GM21447 (cell line): ENCODE data around the gene IRF8.
"Not testable (repeated sequence)": the region's sequence is repeated elsewhere in the genome, so short reads cannot be mapped to it uniquely, and the experiment has no call there.

Experiments
- ATAC-seq: cut with Tn5 transposase; IDR thresholded peaks from one replicate; pipeline ENCODE4 v1.9.1; 2021; ENCODE audit not compliant: unreplicated experiment

Gene IRF8

DNA sequence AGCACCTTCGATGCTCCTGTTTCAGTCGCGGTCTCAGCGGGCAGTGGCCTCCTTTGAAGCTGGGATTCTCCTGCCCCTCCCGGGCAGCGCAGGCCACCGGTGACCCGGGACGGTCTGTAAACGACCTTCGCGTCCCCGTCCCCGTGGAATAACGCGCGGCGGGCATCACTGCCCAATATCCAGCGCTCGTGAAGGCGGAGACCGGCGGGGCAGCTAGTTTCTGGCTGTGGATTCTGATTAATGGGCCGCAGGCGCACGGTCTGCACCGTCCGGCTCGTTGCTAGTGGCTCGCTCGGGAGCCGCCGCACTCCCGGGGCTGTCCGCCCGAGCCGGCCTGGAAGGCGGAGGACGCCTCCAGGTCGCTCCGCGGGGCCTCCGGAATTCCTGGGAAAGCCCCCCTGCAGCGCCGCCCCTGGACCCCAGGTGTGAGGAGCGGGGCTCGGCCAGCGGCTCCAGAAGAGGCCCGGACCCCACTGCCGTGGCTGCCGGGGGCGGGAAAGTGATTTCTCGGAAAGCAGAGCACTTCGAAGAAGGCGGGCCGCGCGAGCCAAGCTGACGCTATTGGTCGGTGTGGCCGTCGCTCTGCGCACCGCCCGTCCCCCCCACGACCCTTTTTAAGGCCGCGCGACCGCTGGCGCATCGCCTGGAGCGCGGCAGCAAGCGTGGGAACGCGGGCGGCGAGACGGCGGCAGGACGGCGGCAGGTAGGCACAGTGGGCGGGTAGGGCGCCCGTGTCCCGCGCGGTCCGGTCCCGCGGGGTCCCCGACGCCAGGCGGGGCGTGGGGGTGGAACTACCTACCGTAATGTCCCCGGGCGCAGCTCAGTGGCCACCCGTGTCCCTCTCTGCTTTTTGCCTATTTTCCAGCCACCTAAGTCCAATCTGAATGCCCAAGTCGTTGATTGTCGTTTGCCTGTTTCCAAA lies at the start of gene IRF8:
Gene IRF8, plus strand, starts transcription at position 642 of the 922 bp plus-strand sequence. CDS start 3,854 bp downstream, outside the sequence.
- ATAC-seq, result peak; percentile 33

GRCh38 chr16:85849388-85849787 lies 49.6 kb upstream of the IRF8 start:
- ATAC-seq, result no peak

- no peak for ATAC-seq
These were observed 48.5 kb upstream of the IRF8 start for GRCh38 chr16:85850344-85850880.

- ATAC-seq, result no peak
These were observed 47.8 kb upstream of the IRF8 start for GRCh38 chr16:85851034-85851785.

GRCh38 chr16:85853547-85854545 lies 45.1 kb upstream of the IRF8 start:
- ATAC-seq, result no peak

GRCh38 chr16:85854935-85855334 lies 44.0 kb upstream of the IRF8 start:
- no peak for ATAC-seq

GRCh38 chr16:85856079-85856478 lies 42.9 kb upstream of the IRF8 start:
- no peak for ATAC-seq

GRCh38 chr16:85856585-85856984 lies 42.4 kb upstream of the IRF8 start:
- ATAC-seq, result no peak

- ATAC-seq, result no peak
These were observed 41.6 kb upstream of the IRF8 start for GRCh38 chr16:85857406-85857805.

- not testable (repeated sequence) for ATAC-seq
These were observed 40.4 kb upstream of the IRF8 start for GRCh38 chr16:85858571-85858970.

DNA sequence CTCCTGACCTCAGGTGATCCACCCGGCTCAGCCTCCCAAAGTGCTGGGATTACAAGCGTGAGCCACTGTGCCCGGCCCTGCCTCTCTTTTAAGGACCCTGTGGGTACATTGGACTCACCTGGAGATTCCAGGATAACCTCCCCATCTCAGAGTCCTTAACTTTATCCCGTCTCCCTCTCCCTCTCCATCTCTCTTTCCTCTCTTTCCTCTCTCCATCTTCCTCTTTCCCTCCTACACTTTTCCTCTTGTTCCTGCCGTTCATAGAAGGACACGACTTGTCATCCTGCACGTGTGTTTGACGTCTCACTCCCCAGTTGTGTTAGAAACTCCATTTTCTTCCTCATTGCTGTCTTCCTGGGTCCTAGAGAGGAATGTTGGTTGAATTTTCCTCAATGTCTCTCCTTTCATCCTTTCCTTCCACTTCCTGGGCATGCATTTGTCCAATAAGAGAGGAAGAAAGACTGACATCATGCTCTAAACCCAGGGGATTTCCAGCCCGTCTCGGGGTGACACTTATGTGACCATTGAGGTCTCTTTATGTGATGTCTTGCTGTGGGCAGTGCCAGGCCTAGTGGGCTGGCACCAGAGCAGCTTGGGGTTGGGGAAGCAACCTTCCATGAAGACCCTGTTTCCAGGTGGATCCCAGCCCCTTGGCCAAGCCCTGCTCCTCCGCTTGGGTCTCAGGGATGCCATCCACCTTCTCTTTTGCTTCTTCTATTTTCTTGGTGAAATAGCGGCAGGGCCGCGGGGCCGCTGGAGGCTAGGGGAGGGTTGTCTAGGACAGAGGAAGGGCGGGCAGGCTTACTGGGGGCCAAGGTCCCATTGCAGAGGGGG lies 39.8 kb upstream of the IRF8 start:
- no peak for ATAC-seq

GRCh38 chr16:85859818-85860125 lies 39.2 kb upstream of the IRF8 start:
- no peak for ATAC-seq

- ATAC-seq, result no peak
These were observed 38.4 kb upstream of the IRF8 start for GRCh38 chr16:85860413-85861094.

DNA sequence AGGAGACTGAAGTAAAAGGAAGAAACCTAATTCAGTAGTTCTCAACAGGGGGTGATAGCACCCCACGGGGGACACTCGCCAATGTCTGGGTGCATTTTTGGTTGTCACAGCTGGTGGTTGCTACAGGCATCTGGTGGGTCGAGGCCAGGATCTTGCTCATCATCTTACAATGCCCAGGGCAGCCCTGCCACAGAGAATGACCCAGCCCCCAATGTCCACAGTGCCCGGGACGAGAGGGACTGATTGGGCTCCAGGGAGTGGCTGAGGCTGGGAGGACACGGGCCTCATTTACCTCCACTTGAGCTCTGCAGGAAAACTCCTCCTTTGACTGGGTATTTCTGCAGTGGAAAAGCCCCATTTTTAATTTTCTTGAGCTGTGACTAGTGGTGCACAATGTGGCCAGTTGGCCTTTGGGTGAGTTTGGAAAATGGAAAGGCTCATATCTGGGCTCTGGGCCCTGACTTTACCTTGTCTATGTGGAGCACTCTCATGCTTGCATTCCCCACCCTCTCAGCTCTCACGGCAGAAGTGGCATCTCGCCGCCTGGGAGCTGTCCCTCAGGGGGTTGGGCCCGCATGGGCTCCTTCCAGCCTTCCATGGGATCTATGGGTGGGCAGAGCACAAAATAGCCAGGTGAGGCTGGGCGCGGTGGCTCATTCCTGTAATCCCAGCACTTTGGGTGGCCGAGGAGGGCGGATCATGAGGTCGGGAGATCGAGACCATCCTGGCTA lies 37.7 kb upstream of the IRF8 start:
- no peak for ATAC-seq

GRCh38 chr16:85862476-85863383 lies 36.2 kb upstream of the IRF8 start:
- ATAC-seq, result no peak

- no peak for ATAC-seq
These were observed 35.6 kb upstream of the IRF8 start for GRCh38 chr16:85863384-85863774.

DNA sequence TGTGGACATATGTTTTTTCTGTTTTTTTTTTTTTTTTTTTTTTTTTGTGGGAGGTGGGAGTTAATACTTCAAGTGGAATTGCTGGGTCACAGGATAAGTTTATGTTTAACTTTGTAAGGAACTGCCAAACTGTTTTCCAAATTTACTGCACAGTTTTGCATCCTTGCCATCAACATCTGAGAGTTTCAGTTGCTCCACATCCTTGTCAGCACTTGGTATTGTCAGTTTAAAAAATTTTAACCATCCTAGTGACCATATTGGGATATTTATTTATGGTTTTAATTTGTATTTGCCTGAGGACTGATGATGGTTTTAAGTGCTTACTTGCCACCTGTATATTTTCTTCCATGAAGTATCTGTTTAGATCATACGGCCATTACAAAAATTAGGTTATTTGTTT lies 34.0 kb upstream of the IRF8 start:
- no peak for ATAC-seq

- ATAC-seq, result no peak
These were observed 31.8 kb upstream of the IRF8 start for GRCh38 chr16:85867189-85867588.
